ENCODE measurements around the gene AUTS2.

The AUTS2 gene

DNA sequence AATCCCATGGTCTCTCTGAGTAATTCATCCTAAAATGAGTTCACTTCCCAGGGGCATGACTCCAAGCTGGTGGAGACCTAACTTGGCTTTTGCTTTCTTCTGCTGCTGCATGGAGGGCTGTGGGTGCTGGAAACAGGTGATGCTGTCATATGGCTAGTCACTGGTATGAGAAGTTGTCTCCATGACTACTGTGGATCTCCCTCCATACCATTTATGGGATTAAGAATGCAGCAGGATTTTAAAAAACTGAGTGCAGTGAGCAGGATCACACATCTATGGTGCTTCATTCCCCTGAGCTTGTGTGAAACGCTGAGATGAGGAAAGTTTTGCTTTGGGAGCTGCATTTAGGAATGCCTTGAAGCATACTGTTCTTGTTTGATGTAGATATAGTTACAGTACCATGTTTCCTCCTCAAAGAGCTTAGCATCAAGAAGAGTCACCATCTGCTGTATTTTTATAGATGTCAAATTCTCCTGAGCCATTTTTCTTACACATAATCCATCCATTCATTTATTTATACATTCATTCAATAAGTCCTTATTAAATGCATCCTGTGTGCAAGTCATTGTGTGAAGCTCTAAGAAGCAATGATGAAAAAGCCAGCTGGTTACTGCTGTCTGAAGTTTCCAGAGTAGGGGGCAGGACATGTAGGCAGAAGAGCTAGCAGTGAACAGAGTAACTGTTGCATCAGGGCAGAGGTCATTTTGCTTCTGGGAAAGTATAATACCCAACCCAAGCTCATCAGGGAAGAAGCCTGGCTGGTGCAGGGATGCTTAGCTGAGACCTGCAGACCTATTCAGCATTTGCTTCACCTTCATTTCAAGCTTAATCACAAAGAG is 534.8 kb downstream of the AUTS2 start:
- no peak overlapping the region for H3K4me3 ChIP-seq (replicated peaks; ENCODE audit: low read depth, low read length)
- TF ChIP-seq, protein P1, sequence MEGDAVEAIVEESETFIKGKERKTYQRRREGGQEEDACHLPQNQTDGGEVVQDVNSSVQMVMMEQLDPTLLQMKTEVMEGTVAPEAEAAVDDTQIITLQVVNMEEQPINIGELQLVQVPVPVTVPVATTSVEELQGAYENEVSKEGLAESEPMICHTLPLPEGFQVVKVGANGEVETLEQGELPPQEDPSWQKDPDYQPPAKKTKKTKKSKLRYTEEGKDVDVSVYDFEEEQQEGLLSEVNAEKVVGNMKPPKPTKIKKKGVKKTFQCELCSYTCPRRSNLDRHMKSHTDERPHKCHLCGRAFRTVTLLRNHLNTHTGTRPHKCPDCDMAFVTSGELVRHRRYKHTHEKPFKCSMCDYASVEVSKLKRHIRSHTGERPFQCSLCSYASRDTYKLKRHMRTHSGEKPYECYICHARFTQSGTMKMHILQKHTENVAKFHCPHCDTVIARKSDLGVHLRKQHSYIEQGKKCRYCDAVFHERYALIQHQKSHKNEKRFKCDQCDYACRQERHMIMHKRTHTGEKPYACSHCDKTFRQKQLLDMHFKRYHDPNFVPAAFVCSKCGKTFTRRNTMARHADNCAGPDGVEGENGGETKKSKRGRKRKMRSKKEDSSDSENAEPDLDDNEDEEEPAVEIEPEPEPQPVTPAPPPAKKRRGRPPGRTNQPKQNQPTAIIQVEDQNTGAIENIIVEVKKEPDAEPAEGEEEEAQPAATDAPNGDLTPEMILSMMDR (IDR thresholded peaks at IDR 0.05; ENCODE audit: low read depth, low read length, missing control alignments): no peak
- DNase-seq (ENCODE audit: extremely low read depth, low read depth): no peak

DNA sequence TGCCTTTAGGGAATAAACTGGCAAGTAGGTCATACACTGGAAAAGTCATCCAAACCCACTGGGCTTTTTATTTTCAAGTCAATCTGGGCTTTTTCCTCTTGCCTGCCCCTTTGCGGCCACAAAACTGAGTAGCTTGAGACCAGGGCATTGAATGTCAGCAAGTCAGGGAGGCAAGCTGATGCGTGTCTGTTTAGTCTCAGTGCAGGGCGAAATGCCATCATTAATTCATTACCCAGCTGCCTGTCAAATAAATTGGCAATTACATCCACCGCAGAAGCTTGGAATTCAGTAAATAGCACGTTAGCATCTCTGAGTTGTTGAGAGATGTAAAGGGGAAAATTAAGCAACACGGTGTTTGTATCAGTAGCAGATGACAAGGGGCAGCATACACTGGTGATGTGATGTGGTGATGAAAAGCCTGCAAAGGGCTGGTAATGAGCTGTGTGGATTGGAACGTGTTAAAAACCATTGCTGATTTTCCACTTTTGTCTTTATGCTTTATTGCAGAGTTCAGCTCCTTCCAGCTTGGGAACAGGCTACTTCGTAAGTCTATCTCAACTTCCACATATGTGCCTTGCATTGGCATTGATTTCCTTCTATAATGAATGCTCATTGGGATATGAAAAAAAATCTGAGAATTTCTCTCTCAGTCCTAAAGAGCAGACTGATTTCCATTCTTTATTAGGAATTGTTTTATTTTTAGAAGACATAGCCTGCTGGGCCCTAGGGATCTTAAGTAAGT is 535.9 kb downstream of the AUTS2 start:
- H3K4me3 ChIP-seq (replicated peaks; ENCODE audit: low read depth, low read length): no peak overlapping the region
- TF ChIP-seq, protein P1 (IDR thresholded peaks at IDR 0.05; ENCODE audit: low read depth, low read length, missing control alignments): no peak
- no peak for DNase-seq (ENCODE audit: extremely low read depth, low read depth)

DNA sequence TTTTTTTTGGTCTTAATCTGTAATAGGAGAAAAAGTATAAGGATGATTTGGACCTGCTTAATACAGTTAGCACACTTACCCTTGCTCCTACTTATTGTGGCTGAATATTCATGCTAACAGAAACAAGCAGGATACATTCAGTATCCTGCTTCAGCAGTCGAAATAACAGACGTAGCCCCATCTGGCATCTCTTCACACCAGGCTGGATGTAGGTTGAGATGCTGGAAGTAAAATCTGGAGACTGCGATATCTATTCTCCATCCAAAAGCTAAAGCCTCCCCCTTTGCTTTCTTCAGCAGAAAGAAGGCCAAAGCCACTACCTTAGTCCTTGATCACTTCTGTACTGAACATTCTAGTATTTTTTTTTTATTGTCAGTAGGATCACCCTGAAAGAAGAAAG is 537.4 kb downstream of the AUTS2 start:
- TF ChIP-seq, protein P1 (IDR thresholded peaks at IDR 0.05; ENCODE audit: low read depth, low read length, missing control alignments): no peak
- H3K4me3 ChIP-seq (replicated peaks; ENCODE audit: low read depth, low read length): no peak overlapping the region
- DNase-seq (ENCODE audit: extremely low read depth, low read depth): no peak

DNA sequence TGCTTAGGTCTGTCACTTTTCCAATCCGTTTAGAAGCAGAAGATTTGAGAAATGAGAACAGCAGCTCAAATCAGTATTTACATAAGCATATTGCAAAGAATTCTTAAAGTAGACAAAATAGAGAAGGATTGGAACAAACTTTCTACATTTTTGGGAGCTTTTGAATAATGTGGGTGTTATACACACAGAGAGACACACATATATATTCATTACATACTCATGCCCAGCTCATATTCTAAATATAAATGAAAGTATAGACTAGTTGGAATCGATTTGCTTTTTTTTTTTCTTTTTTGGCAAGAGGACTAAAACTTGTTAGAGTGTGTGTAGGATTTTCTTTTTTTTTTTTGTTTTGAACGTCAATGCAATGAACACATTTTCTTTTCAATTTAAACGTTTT is 538.9 kb downstream of the AUTS2 start:
- H3K4me3 ChIP-seq (replicated peaks; ENCODE audit: low read depth, low read length): no peak overlapping the region
- DNase-seq (ENCODE audit: extremely low read depth, low read depth): no peak
- TF ChIP-seq, protein P1 (IDR thresholded peaks at IDR 0.05; ENCODE audit: low read depth, low read length, missing control alignments): no peak

DNA sequence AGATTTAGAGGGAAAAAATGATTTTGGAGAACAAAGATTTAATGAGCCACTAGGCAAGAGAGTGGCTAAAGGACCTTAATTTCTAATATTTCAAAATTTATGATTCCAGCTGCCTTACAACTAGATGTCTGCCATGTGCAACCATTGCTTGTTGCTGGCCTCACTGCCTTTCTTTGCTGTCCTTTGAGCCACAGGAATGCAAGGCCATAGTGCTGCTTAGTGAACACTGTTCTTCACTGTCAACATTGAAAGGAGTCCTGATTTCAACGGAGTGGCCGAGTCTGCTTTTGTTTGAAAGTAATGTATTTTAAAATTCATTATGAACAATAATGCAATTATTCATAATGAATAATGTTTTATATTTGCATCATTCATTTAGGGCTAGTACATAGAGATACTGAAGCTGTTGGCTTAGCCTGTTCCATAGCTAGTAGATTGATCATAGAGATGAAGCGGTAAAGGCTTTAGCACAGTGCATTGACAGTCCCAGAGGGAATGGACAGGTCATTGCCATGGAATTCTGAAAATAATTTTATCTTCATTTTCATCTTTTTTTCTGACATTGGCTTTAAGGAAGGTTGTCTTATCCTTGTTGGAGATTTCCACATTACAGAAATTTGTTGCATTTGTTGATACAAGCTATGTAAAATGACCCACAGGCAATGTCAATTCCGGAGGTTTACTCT is 544.1 kb downstream of the AUTS2 start:
- DNase-seq (ENCODE audit: extremely low read depth, low read depth): no peak
- no peak overlapping the region for H3K4me3 ChIP-seq (replicated peaks; ENCODE audit: low read depth, low read length)
- TF ChIP-seq, protein P1 (IDR thresholded peaks at IDR 0.05; ENCODE audit: low read depth, low read length, missing control alignments): no peak

DNA sequence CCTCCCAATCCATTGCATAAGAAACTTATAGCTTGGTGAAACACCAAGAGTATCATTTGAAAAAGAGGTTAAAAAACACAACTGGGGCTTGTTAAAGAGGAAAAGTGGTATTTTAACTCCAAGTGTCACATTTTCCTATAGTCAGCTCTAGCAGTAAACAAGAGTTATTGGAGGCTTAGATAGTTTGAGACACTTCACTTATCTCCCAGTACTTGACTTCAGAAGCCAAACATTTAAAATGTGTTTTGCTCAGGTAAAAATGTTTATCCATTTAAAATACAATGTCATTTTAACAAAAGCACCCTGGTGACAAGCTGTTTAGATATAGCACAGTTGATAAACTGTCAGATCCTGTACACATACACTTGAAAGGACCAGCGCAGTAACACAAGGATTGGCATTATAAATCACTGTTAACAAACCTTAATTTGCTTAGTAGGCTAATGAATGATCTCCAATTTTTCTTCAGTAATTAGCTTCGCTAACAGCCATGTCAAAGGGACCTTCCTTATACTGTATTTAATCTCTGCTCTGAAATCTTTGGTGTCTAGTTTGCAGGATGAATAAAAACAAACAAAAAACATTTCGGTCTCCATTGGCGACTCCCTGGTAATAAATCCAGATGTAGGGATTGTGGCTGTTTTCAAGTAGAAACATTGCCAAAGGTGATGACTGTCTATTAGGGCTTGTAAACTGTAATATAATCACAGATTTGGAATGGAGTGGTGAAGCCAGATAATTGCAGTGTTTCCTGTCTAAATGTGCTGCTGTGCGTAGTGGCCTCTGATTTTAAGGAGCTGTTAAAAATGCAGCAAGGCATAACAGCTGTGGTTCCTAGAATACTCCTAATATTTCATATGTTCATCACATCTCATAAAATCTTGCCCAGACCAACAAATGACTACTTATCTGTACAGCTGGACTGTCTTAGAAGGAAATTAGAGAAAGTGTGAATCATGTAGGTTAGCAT is 545.1 kb downstream of the AUTS2 start:
- TF ChIP-seq, protein P1 (IDR thresholded peaks at IDR 0.05; ENCODE audit: low read depth, low read length, missing control alignments): no peak
- H3K4me3 ChIP-seq (replicated peaks; ENCODE audit: low read depth, low read length): no peak overlapping the region
- DNase-seq (ENCODE audit: extremely low read depth, low read depth): peak; percentile 12

Measured in HFF-Myc (cell line).